Upper lobe of left lung (tissue), 6 donors: ENCODE data around the gene GRIK1. TPM values are rescaled to one million over a fixed set of nuclear protein-coding genes. Genes with fewer than 3 reads are reported as not detected.

Experiments
- ATAC-seq, 2 donors: fragments of 200-7000 bp; cut with Tn5 transposase; one replicate each; pipeline ENCODE4 v1.9.1; 2022; ENCODE audit warnings: mild to moderate bottlenecking in 2 of 2, moderate library complexity in 2 of 2; ENCODE audit not compliant: low FRiP score in 2 of 2
- DNase-seq, 2 donors: peaks; one replicate each; pipeline ENCODE4 v3.0.0-alpha.2; 2019 to 2020
- H3K27ac ChIP-seq, 4 donors: fragments of 200-600 bp; sonication (generic); one replicate each; pipeline ENCODE4 v1.5.1; 2016 to 2019
- H3K27me3 ChIP-seq, 4 donors: fragments of 200-600 bp; sonication (generic); one replicate each; pipeline ENCODE4 v1.5.1; 2017 to 2019
- H3K36me3 ChIP-seq, 4 donors: fragments of 200-600 bp; sonication (generic); one replicate each; pipeline ENCODE4 v1.5.1; 2016 to 2019
- H3K4me1 ChIP-seq, 4 donors: fragments of 200-600 bp; sonication (generic); one replicate each; pipeline ENCODE4 v1.5.1; 2018 to 2019
- H3K4me3 ChIP-seq, 4 donors: fragments of 200-600 bp; sonication (generic); one replicate each; pipeline ENCODE4 v1.5.1; 2017 to 2019; ENCODE audit warnings: mild to moderate bottlenecking in 2 of 4, moderate library complexity in 1 of 4
- H3K9me3 ChIP-seq, 4 donors: fragments of 200-600 bp; sonication (generic); one replicate each; pipeline ENCODE4 v1.5.1; 2018 to 2019
- CTCF ChIP-seq, 6 experiments: fragments of 450-650 bp in 4 of 6; fragments of 200-600 bp in 2 of 6; sonication (generic) in 2 of 6; IDR thresholded peaks; one replicate each; pipeline ENCODE4 v1.5.1; 2016 to 2019; ENCODE audit warnings: antibody characterized with exemption in 6 of 6
- EP300 ChIP-seq, 4 donors: sonication (generic); formaldehyde crosslinking; IDR thresholded peaks; one replicate each; pipeline ENCODE4 v1.5.1; 2017; ENCODE audit warnings: antibody characterized with exemption in 4 of 4, control low read depth in 2 of 4
- POLR2A ChIP-seq, 4 donors: fragments of 450-650 bp; IDR thresholded peaks; one replicate each; pipeline ENCODE4 v1.5.1; 2016 to 2017; ENCODE audit warnings: antibody characterized with exemption in 4 of 4, mild to moderate bottlenecking in 2 of 4
- POLR2AphosphoS5 ChIP-seq, 2 donors: sonication (generic); formaldehyde crosslinking; IDR thresholded peaks; one replicate each; pipeline ENCODE4 v1.5.1; 2017; ENCODE audit warnings: antibody characterized with exemption in 2 of 2
- WGBS, 2 donors: methylation state at CpG; one replicate each; pipeline ENCODE4 v1.1.5; 2017 to 2018; 5-methylcytosine and 5-hydroxymethylcytosine counted together
- total RNA-seq, 6 donors: library from RNA; depleted of rRNA in 4 of 6; stranded (reverse); fragments of >200 nt in 4 of 6; gene quantifications; one replicate each; pipeline versions ENCODE4 v1.1.0 to v1.2.1, GENCODE V29; 2016 to 2021
- donor health status: DM: no; HTN: no; CAD: no; lungs with moderate emphysema.
- donor health status: DM: no; HTN: yes; CAD: no; lungs with severe emphysema.

Gene GRIK1
- total RNA-seq, 6 donors from 2014 or later, result 0.15 TPM; not detected in 5

- Histone ChIP-seq H3K9me3 (no peaks in the 10 kb centered on the region), H3K4me3 (no peak overlapping the region), H3K27me3 (no peaks in the 10 kb centered on the region), H3K27ac (no peak overlapping the region), H3K36me3 (no peaks in the 10 kb centered on the region), H3K4me1 (no peaks in the 10 kb centered on the region)
- TF ChIP-seq CTCF (IDR thresholded peaks at IDR 0.05) (no peak), POLR2AphosphoS5 (IDR thresholded peaks at IDR 0.05) (no peak), POLR2A (IDR thresholded peaks at IDR 0.05) (no peak), EP300 (IDR thresholded peaks at IDR 0.05) (no peak)
- DNase-seq (no peak), ATAC-seq (no peak)
- 78 to 92% methylated on average over 3 of the region's 3 CpGs for WGBS, 2 donors
These were observed 393.7 kb downstream of the GRIK1 start for GRCh38 chr21:29546071-29546470.

GRCh38 chr21:29540289-29540688 lies 399.5 kb downstream of the GRIK1 start:
- WGBS, 2 donors, result 78 to 82% methylated on average over 1 of the region's 1 CpG
- no peak for DNase-seq
- no peak overlapping the region for H3K27ac ChIP-seq
- H3K27me3 ChIP-seq, result no peaks in the 10 kb centered on the region
- no peaks in the 10 kb centered on the region for H3K9me3 ChIP-seq
- no peak for TF ChIP-seq POLR2AphosphoS5 (IDR thresholded peaks at IDR 0.05)
- no peak for TF ChIP-seq POLR2A (IDR thresholded peaks at IDR 0.05)
- TF ChIP-seq CTCF (IDR thresholded peaks at IDR 0.05), result no peak
- TF ChIP-seq EP300 (IDR thresholded peaks at IDR 0.05), result no peak
- no peak overlapping the region for H3K4me3 ChIP-seq
- no peaks in the 10 kb centered on the region for H3K4me1 ChIP-seq
- no peak for ATAC-seq
- H3K36me3 ChIP-seq, result no peaks in the 10 kb centered on the region

DNA sequence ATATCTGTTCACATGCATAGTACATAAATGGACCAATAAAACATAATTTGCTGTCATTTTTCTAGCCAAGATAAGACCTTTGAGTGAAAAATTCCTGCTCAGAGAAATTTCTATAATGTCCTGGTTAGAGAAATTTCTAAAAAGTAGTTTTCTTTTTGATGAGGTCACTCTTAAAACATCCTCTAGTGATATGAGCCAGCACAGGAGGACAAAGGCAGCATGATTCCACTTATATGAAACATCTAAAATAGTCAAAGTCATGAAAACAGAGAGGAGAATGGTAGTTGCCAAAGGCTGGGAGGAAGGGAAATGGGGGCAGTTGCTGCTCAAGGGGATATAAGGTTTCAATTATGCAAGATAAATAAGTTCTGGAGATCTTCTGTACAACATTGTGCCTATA lies 401.7 kb downstream of the GRIK1 start:
- Histone ChIP-seq H3K27me3 (no peaks in the 10 kb centered on the region), H3K4me3 (no peak overlapping the region), H3K9me3 (no peaks in the 10 kb centered on the region), H3K36me3 (no peaks in the 10 kb centered on the region), H3K27ac (no peak overlapping the region), H3K4me1 (no peaks in the 10 kb centered on the region)
- TF ChIP-seq POLR2A (IDR thresholded peaks at IDR 0.05) (no peak), EP300 (IDR thresholded peaks at IDR 0.05) (no peak), CTCF (IDR thresholded peaks at IDR 0.05) (no peak), POLR2AphosphoS5 (IDR thresholded peaks at IDR 0.05) (no peak)
- DNase-seq (no peak), ATAC-seq (no peak)

DNA sequence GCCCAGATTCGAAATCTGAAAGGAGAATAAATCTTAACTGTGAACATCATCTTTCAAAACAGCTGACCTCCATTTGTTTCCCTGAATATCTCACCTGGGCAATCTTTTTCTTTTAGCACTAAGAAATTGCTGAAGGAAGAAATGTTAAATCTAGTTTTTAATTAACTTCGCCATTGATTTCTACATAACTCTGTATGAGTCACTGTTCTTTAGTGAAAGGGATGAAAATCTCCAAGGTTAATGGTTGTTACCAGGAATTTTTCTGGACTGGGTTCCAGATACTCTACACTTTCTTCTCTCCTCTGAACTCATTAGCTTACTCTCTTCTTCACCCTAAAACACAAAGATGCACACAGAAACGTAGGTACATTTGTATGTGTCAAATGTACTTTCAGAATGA lies 405.3 kb downstream of the GRIK1 start:
- no peak for DNase-seq
- H3K9me3 ChIP-seq, result no peaks in the 10 kb centered on the region
- TF ChIP-seq EP300 (IDR thresholded peaks at IDR 0.05), result no peak
- no peak for TF ChIP-seq POLR2AphosphoS5 (IDR thresholded peaks at IDR 0.05)
- no peak for TF ChIP-seq CTCF (IDR thresholded peaks at IDR 0.05)
- TF ChIP-seq POLR2A (IDR thresholded peaks at IDR 0.05), result no peak
- H3K4me3 ChIP-seq, result no peak overlapping the region
- H3K4me1 ChIP-seq, result no peaks in the 10 kb centered on the region
- H3K27ac ChIP-seq, result no peak overlapping the region
- WGBS, 2 donors, result 74 to 91% methylated on average over 3 of the region's 3 CpGs
- no peaks in the 10 kb centered on the region for H3K36me3 ChIP-seq
- ATAC-seq, result no peak
- H3K27me3 ChIP-seq, result no peaks in the 10 kb centered on the region

DNA sequence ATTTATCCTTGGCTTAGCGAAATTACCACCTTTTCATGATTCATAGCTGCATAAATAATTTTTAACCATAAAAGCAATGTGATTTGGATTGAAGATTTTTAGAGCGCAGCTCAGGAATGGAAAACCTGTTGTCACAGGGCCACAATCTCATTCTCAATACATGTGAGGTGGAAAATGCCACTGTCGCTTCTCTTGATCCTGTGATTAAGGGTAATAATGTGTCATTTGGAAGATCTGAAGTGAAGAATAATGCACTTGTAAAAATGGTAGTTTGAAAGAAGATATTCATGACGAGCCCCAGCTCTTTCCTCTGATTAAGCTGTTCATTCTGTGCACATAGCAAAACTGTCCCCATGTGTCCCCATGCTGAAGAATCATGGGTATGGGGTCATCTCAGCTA lies 410.7 kb downstream of the GRIK1 start:
- no peaks in the 10 kb centered on the region for H3K4me1 ChIP-seq
- WGBS, 2 donors, result 86 to 91% methylated on average over 4 of the region's 4 CpGs
- no peak for DNase-seq

More for the DNA sequence above, 410.7 kb downstream of the GRIK1 start:
- ATAC-seq, result no peak
- Histone ChIP-seq H3K36me3 (no peaks in the 10 kb centered on the region), H3K27me3 (no peaks in the 10 kb centered on the region), H3K27ac (no peak overlapping the region), H3K4me3 (no peak overlapping the region), H3K9me3 (peaks cover 0 to 18% (median 8%) of the 10 kb centered on the region in 4 donors)
- TF ChIP-seq CTCF (IDR thresholded peaks at IDR 0.05) (no peak), EP300 (IDR thresholded peaks at IDR 0.05) (no peak), POLR2A (IDR thresholded peaks at IDR 0.05) (no peak), POLR2AphosphoS5 (IDR thresholded peaks at IDR 0.05) (no peak)
